HCT116 (cell line): Measurements from ENCODE around the gene ACP7.

ENCODE experiments used
- CEBPB ChIP-seq: IDR thresholded peaks from 2 replicates; pipeline ENCODE4 v1.6.1; 2012; ENCODE audit warnings: low read depth
- EZH2 ChIP-seq: fragments of 200-600 bp; sonication (generic); IDR thresholded peaks from 2 replicates; pipeline ENCODE4 v1.6.1; 2017; ENCODE audit warnings: antibody characterized with exemption, mixed run types
- EZH2phosphoT487 ChIP-seq: fragments of 200-600 bp; IDR thresholded peaks from 2 replicates; pipeline ENCODE4 v1.6.1; 2018; ENCODE audit warnings: antibody characterized with exemption, borderline replicate concordance
- POLR2A ChIP-seq: IDR thresholded peaks from 2 replicates; pipeline ENCODE4 v1.7.0; 2011; ENCODE audit warnings: borderline replicate concordance; ENCODE audit not compliant: insufficient read depth, insufficient read length; ENCODE audit errors: extremely low read depth
- POLR2AphosphoS5 ChIP-seq: IDR thresholded peaks from 2 replicates; pipeline ENCODE4 v1.6.1; 2011; ENCODE audit warnings: mild to moderate bottlenecking, low read depth, low read length, moderate library complexity
- RAD21 ChIP-seq: IDR thresholded peaks from 2 replicates; pipeline ENCODE4 v1.6.1; 2012; ENCODE audit warnings: low read depth, mild to moderate bottlenecking
- SIN3A ChIP-seq: IDR thresholded peaks from 2 replicates; pipeline ENCODE4 v1.6.1; 2012; ENCODE audit warnings: low read depth
- SP1 ChIP-seq: IDR thresholded peaks from 2 replicates; pipeline ENCODE4 v1.6.1; 2012; ENCODE audit warnings: low read depth
- TCF7L2 ChIP-seq: IDR thresholded peaks from 2 replicates; pipeline ENCODE4 v1.7.0; 2011; ENCODE audit warnings: borderline replicate concordance, inconsistent platforms; ENCODE audit not compliant: insufficient read depth, insufficient read length; ENCODE audit errors: extremely low read depth
- YY1 ChIP-seq: IDR thresholded peaks from 2 replicates; pipeline ENCODE4 v1.6.1; 2011; ENCODE audit warnings: low read length, low read depth, moderate library complexity, mild to moderate bottlenecking; ENCODE audit not compliant: insufficient replicate concordance; ENCODE audit errors: extremely low read depth
- ZNF274 ChIP-seq: fragments of 200-500 bp; sonication (Bioruptor generic); IDR thresholded peaks from 2 replicates; pipeline ENCODE4 v1.6.1; 2014; ENCODE audit warnings: mild to moderate bottlenecking, low read depth, low read length, inconsistent platforms
- TF ChIP-seq, protein P1 (sequence below), 3 experiments: fragments of 200-600 bp in 1 of 3; sonication (generic) in 1 of 3; IDR thresholded peaks in 2 of 3; conservative IDR thresholded peaks in 1 of 3; 2 replicates each; pipeline ENCODE4 v1.5.1; 2012 to 2017; ENCODE audit warnings: low read depth in 2 of 3, low read length in 2 of 3, antibody characterized with exemption in 1 of 3, borderline replicate concordance in 1 of 3, control low read depth in 1 of 3, mild to moderate bottlenecking in 1 of 3, mixed read lengths in 1 of 3, mixed run types in 1 of 3, moderate library complexity in 1 of 3; ENCODE audit not compliant: insufficient read depth in 1 of 3

DNA sequence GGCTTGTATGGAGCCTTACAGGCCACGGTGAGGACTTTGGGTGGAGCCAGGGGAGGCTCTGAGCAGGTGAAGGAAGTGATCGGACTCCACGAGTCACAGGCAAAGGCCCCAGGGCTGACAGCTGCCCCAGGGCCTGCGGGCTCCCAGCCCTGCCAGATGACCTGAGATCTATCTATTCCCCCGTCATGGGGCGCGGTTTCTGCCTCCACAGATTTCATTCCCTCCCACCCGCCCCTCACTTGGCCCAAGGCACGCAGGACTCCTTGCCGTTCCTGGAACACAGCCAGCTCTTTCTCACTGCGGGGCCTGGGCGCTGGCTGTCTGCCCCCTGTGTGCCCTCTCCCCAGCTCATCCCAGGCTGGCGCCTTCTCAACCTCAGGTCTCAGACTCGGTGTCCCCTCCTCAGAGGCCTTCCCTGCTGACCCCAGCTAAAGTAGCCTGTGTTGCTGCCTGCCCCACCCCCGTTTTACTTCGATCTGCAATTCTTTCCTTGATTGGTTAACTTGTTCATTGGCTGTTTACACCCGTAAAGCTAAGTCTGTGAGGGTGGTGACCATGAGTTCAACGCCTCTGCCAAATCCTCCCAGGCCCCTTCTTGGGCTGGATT, 27.5 kb downstream of the ACP7 start:
- TF ChIP-seq, protein P1, sequence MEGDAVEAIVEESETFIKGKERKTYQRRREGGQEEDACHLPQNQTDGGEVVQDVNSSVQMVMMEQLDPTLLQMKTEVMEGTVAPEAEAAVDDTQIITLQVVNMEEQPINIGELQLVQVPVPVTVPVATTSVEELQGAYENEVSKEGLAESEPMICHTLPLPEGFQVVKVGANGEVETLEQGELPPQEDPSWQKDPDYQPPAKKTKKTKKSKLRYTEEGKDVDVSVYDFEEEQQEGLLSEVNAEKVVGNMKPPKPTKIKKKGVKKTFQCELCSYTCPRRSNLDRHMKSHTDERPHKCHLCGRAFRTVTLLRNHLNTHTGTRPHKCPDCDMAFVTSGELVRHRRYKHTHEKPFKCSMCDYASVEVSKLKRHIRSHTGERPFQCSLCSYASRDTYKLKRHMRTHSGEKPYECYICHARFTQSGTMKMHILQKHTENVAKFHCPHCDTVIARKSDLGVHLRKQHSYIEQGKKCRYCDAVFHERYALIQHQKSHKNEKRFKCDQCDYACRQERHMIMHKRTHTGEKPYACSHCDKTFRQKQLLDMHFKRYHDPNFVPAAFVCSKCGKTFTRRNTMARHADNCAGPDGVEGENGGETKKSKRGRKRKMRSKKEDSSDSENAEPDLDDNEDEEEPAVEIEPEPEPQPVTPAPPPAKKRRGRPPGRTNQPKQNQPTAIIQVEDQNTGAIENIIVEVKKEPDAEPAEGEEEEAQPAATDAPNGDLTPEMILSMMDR (IDR thresholded peaks at IDR 0.05 in 2 of 3, conservative IDR thresholded peaks at IDR 0.05 in 1 of 3; ENCODE audit: borderline replicate concordance in 1 of 3, insufficient read depth in 1 of 3, low read depth in 2 of 3, low read length in 2 of 3), result no peak
- TF ChIP-seq RAD21, result no peak
- no peak for TF ChIP-seq EZH2phosphoT487
- TF ChIP-seq POLR2A, result no peak
- no peak for TF ChIP-seq EZH2
- TF ChIP-seq ZNF274, result no peak
- TF ChIP-seq SP1, result no peak
- no peak for TF ChIP-seq SIN3A
- TF ChIP-seq YY1, result no peak
- TF ChIP-seq TCF7L2, result no peak
- peak; percentile 49; the same call in 1 of the 2 replicates for TF ChIP-seq POLR2AphosphoS5
- no peak for TF ChIP-seq CEBPB
